HTERT RPE-1 (cell line): Measurements from ENCODE around the gene TP53AIP1.

Experiments used
- in situ Hi-C: fragments of 300-500 bp; cut with MboI; formaldehyde crosslinking; loops from 4 replicates; pipeline ENCODE4 v1.14.3; 2020; ENCODE audit warnings: low sequenced_read_pairs

Gene TP53AIP1

DNA sequence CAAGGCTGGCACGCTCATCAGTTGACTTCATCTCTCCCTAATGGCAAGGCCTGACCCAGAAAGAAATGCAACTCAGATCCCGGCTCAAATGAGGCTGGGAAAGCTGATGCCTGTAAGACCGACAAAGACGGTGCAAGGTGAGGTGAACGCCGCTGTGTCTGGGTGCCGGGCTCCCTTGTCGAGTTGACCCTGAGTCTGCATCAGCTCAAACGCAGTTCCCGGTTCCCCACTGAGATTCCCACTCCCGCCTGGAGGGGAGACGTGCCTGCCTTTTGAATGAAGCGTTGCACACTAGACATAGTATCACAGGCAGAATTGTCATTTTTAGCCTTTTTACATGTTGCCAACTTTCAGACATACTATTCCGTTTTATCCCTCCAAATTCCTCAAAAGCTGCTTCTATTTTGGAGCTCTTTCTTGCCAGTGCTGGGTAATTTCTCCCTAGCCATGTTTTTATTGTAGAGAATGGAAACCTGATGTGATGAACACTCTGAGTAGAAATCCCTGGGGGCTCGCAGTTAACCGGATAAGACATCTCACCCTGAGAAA lies 831 bp upstream of the TP53AIP1 start:
- in situ Hi-C loops, result no loop called here

DNA sequence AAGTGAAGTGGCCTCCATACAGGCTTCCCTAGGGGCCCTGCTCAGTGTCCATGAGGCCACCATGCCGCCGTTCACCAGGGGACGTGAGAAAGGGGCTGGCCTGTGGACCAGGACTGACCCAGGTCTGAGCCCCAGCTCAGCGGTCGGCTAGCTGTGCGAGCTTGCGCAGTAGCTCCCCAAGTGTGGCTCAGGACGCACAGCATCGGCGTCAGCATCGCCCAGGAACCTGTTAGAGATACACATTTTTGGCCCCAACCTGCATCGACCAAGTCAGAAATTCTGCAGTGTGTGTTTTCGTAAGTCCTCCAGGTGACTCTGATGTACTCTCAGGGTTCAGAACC lies 429 bp downstream of the TP53AIP1 start:
- in situ Hi-C loops, result no loop called here

DNA sequence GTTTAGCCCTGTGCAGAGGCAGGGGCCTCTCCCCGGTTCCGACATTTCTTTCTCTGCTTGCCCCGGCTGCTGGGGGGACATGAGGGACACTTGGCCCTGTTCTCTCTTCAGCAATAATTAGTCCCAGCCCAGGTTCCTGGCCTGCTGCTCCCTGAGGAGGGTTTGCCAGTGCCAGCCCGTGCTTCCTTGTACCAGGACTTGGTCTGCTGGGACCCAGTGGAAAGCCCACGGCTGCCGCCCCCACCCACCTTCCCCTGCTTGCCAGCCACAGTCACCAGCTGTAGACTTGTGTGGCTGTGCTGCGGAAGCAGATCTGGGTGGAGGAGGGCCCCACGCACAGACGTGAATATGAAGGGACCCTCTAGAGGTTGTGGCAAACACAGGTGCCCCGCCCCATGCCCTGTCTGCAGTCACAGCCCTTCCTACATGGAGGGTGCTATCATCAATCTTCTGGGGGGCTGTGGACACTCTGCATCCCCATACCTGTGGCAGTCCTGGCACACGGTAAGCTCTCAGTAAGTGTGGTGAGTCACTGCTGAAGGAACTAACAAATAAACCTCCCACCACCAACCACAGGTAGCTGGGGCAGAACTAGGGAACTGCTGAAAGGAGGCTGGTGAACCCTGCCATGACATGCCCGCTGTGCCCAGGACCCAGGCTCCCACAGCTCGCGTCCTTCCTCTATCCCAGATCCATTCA lies 949 bp downstream of the TP53AIP1 start:
- in situ Hi-C loops, result no loop called here

DNA sequence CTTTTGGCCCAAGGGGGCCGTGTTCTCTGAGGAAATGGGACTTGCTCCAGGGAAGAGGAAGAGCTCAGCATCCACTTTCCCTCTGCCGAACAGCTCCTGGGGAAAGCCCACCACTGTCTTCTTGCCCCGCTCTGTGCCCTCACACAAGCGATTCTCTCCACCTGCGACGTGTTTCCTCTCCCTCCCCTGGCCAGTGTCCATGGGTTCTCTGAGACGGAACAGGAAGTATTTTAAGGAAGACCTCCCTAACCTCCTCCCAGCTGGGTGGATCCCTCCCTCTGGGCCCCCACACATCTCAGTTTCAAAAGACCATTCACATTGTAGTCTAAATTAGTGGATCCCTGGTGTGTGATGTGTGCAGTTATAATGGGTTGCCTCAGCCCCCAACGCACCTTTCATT lies 1.6 kb downstream of the TP53AIP1 start:
- in situ Hi-C loops, result no loop called here

DNA sequence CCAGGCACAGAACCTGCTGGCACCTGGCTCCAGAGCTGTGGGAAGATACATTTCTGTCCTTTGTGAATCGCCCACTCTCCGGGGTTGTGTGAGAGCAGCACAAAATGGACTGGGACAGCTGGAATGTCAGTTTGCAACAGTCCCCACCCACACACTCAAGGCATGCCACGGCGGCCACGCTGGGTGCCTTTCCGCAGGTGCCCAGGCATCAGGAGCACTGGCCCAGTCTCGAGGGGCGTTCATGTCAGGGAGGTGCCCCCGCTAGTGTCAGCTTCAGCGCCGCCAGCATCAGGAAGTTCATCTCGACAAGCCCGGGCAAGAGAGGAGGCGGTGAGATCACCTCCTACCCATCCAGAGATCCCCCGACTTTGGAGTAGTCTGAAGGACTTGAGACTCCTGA lies 2.1 kb downstream of the TP53AIP1 start:
- in situ Hi-C loops, result no loop called here

DNA sequence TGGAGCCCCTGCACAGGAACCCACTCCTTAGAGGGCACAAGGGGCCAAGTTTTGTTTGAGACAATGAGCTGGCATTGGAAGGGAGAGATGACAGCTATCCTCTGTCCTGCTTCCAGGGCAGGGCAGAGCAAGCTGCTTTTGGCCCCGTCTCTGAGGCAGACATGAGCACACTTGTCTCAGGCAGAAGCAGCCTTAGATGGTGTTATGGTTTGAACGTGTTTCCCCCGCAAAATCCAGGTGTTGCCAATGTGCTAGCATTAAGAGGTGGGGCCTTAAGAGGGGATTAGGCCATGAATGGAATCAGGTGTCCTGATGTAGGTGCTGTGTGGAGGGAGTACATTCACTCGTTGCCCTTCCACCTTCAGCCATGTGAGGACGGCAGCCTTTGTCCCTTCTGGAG lies 2.5 kb downstream of the TP53AIP1 start:
- in situ Hi-C loops, result no loop called here

DNA sequence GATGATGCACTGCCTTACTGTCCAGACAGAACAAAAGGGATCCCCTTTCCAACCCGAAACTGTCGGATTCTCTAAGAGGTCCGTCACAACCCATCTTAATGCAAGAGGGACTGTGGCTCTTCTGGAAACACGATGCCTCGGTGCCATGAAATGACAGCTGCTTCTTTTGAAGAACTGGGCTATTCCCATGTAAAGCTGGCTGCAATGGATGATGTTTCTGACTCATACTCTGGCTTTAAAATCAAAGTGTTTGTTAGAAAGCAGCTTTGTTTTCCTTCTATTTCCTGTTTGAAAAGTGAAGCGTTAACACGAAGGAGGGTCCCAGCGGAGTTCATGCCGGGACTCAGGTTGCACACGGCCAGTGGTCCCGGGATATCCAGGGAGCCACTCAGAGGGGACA lies 3.1 kb downstream of the TP53AIP1 start:
- in situ Hi-C loops, result no loop called here

DNA sequence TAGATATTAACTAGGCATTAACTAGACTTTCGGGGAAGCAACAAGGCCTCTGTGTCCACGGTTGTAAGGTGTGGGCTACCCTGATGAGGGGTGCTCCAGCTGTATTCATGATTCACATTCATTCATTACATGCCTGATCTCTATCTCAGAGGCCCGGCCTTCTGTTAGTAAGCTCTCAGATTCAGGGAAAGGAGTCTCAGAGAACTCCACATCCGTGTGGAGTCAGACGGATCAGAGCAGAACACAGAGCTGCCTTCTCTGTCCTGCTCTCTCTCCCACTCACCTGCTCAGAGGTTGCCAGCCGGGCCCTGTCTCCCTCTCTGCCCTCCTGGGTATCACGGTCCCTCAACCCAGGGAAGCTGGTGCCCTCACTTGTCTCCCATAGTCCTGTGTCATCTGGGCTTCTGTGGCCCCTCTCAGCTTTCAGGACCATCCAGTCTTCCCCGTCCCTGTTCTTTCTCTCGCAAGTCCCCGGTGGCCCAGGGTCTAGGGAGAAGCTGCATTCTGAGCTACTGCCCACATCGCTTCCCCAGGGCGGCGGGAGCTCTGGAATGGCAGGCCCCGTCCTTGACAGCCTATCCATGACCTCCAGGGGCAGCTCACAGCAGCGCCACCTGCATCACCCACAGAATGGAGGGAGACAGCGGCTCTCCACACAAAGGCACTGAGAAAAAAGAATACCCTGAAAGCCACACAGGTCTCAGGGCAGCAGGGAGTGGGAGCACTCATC lies 4.3 kb downstream of the TP53AIP1 start:
- in situ Hi-C loops, result no loop called here

DNA sequence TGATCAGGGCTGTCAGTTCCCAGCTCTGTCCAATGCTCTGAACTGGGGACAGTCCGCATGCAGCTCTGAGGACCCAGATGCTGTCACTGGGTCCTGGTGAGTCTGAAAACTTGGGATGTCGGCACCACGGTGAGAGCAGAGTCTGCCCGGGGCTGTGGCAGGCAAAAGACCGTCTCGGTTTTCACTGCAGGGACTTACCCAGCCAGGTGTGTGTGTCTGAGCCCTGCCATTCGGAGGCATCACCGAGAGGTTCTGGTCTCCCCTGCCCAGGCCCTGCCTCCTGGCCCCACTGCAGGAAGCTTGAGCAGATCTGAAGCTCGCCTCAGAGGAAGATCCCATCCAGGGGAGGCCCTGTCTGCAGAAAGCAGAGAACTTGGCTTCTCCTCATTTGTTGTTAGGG lies 5.2 kb downstream of the TP53AIP1 start:
- in situ Hi-C loops, result no loop called here

DNA sequence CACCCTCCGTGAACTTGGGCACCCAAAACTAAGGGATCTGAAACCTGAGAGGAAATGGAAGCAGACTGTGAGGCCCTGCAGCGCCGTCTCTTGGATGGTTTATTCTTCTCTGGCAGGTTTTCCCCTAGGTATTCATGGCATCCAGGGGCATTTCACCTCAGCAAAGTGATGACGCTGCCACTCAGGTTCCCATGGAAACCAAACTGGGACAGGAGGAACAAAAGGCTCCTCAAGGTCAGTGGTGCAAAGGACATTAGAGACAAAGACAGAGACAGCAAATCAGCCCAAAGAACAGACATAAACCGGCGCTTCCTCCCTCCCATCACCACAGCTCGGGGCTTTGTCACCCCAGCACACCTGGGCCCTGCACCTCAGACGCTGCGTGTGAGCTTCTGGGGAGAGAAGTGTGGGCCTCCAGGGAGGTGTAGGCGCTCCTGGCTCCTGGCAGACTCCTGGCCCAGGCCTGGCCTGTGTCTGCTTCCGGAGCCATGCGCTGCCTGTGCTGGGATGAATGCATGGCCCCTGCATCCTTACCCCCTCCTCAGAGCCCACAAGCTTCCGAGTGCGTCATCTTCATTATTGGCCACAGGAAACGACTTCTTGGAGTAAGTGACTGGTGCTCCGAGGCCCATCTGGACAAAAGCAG lies 5.9 kb downstream of the TP53AIP1 start:
- in situ Hi-C loops, result no loop called here

DNA sequence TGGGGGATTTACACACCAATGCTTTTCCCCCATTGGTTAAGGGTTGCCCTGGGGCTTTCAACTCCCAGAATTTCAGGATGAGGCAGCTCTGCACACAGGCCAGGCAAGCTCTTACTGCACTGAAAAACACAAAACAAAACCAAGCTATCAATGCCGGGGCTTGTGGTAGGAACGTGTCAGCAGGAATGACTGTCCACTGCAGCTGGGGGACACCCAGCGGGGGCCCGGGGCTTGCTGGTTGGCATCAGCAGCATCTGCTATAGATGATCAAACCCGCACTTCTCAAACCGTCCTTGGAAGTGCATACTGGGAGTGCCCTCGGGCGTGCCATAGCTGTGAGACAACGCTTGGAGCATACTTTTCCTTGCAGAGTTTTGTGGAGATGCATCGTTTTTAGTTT lies 7.7 kb downstream of the TP53AIP1 start:
- in situ Hi-C loops, result no loop called here

DNA sequence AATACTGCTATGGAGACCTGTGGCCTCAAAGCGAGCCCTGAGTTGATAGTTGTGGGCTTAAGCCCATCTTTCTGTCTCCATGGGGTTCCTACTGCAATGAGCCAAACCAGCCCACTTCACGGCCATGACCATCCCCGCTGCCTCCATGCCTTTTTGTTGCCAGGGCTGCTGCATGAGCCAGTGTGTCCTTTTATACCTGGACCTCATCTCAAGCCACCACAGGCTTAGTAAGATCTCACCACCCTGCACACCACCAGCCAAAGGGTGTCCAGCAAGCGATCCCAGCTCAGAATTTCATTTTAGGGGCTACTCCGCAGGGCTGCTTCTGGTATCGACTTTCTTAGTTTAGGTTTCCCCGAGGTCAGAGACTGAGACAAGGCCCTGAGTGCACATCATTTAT lies 8.3 kb downstream of the TP53AIP1 start:
- in situ Hi-C loops, result no loop called here

DNA sequence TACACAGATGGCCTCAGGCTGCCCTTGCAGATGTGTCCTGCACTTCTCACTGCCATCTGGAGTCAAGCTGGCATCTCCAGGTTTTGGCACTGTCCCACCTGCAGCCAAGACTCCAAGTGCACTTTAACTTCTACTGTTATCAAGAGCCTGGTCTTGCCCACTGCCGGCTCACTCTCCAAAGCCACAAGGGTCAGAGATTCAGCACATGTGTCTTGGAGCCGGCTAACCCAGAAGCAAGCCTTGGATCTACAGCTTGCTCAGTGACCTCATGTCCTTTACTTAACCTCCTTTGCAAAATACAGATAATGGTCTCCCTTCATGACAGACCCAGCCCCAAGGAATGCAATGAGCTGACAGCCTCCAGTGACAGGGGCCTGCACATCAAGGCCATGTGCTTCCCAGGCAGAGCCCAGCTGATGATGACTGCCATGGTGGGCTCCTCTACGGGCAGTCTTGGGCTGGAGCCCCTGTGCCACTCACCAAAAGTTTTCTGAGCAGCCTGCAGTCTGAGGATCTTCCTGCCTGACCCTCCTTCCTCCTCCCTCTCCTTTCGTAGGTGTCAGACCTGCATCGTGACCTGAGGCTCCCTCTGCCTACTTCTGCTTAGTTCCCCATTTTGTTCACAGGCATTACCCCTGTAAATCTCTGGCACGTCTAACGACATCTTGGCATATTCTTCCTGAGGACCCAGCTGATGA lies 9.0 kb downstream of the TP53AIP1 start:
- in situ Hi-C loops, result no loop called here

DNA sequence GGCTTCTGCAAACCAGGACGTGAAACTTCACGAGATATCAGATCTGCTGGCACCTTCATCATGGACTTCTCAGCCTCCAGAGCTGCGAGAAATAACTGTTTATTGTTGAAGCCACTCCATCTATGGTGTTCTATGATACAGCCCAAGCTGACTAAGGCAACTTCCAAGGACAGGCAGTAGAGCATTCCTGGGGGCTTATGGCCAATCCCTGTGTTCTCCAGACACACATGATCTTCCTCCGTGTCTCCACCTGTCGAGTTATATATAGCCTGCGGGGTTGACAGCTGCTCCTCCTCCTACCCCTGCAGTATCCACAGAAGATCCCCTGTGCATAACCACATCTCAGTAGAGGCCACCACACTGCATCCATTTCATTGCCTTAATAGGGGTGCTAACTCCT lies 11.0 kb downstream of the TP53AIP1 start:
- in situ Hi-C loops, result no loop called here

DNA sequence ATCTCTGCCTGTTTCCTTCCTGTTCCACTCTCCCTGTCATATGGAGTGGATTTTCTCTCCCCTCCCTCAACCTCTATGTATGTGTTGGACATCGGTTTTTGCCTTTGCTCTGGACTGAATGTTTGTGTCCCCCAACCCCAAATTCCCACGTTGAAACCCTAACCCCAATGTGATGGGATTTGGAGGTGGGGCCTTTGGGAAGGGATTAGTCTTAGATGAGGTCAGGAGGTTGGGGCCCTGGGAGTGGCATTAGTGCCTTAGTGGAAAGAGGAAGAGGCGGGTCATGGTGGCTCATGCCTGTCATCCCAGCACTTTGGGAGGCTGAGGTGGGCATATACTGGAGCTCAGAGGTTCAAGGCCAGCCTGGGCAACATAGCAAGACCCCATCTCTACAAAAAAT lies 11.6 kb downstream of the TP53AIP1 start:
- in situ Hi-C loops, result no loop called here

DNA sequence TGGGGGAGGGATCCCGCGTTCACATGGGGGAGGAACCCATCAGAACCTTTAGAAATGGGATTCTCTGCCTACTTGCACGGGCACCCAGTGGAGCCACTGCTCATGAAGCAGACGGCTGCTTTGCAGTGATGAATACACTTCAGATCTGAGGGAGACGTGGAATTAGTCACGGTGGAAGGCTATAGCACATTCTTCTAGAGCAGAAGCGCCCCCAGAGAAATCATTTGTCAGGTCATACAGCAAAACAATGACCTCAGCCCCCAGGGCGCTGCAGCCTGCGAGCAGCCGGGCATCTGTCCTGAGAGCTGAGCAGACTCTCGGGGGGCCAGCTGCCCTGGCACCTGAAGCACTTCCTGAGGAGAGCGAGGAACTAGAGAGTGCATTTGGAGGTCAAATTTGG lies 12.7 kb downstream of the TP53AIP1 start:
- in situ Hi-C loops, result no loop called here

DNA sequence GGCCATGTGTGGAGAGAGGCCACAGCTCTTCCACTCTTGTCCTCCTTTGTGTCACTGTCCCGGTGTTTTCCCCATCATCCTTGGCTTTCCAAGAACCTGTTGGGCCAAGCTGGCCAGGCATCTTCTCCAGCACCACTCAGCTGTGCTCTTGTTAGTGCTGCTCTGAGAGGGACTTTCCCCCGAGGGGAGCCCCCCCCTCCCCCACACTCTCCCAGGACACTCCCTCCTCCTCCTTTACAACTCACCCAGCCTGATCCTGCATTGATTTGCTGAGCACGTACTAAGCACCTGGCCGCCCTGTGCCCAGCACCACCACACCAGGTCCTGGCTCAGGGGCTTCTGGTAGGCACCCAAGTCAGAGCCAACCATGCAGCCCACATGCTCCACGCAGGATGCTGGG lies 13.2 kb downstream of the TP53AIP1 start:
- in situ Hi-C loops, result no loop called here

DNA sequence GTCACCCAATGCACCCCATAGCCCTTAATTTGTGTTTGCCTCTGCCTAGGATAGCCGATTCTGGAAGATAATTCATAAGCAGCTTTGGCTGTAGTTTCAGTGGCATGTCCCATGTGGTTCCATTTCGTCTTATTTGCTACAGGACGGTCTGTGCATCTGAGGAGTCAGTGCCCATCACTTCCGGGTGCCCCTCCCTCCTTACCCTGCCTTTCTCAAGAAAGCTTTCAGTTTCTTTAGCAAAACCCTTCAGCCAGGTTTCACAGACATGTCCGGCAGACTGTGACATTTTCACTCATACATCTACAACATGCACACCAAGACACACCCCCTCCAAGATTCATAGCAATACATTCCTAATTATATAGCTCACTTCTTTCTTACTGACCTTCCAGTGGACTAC lies 14.3 kb downstream of the TP53AIP1 start:
- in situ Hi-C loops, result no loop called here

DNA sequence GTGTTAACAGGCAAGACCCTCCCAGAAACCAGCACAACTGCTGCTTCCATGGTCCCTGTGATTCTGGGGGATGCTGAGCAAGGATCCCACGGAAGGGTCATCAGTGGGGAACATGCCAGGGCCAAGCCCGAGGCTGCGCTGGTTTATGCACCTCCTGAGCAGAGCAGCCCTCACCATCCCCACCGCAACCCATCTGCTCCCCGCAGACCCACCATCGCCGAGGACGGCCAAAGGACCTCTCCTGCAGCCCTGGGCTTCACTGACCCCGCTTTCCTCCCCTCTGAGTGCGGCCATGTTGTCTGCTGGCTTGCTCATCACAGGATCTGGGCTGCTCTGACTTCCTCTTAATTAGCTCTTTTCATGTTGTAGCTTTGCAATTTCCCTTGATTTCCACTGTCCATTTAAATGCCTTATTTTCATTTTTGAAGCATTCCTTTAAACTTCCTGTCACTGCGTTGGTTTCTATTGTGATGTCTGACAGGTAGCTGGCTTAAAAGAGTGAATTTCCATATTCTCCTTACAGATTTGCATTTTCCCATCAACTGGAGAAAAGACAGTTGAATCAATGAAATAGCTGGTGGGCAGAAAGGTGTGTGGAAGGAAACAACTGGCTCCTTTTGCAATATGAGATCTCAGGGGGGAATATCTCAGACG lies 14.9 kb downstream of the TP53AIP1 start:
- in situ Hi-C loops, result no loop called here

DNA sequence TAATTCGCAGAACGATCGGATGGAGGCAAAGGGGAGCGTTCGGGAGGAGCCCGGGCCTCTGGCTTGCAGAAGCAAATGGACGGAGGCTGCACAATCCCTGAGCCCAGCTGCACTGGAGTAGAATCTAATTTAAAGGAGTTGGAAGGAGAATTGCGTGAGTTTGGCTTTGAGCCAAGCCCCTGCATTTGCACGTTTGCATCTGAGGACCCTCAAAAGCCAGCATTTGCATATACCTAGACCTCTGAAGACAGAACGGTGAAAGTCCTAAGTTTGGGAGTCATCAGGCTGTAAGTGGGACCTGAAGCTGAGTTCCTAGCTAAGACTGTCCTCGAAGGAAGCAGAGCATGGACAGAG lies 15.6 kb downstream of the TP53AIP1 start:
- in situ Hi-C loops, result no loop called here

DNA sequence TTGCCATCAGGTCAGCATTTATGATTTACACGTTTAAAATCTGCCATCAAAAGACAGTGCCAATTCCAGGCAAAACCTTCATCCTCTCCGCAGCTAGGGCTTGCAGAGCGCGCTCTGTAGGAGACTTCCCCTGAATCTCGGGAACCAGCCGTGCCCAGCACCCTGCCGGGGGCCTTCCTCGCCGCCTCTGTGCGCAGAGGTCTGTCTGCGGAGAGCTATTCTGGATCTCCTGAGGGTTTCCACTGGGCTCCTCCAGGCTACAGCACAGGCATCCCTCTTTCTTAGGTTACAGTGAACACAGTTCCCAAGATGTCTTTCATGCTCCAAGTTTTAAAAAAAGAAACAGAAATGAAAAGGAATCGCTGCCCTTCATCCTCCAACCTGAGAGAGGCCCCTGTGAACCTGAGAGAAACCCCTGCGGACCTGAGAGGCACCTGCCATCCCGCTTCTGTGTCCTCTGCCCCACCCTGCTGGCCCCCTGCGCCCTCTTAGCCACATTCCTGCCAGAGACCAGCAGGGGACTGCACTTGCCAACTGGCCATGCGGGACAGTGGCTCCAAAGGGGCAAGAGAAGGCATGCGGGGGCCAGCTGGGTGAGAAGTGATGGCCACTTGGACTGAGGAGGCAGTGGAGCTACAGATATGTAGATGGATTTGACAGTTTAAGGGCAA lies 16.1 kb downstream of the TP53AIP1 start:
- in situ Hi-C loops, result no loop called here
